HG03064 (cell line): ENCODE data around the gene SLC18A3.

ENCODE experiments used
- ATAC-seq: cut with Tn5 transposase; IDR thresholded peaks from one replicate; pipeline ENCODE4 v1.9.1; 2021; ENCODE audit warnings: low read depth; ENCODE audit not compliant: unreplicated experiment

SLC18A3 gene

GRCh38 chr10:49595713-49596492 is 14.2 kb upstream of the SLC18A3 start:
- no peak for ATAC-seq

GRCh38 chr10:49596493-49596809 is 13.7 kb upstream of the SLC18A3 start:
- ATAC-seq, result no peak

GRCh38 chr10:49596836-49597235 is 13.3 kb upstream of the SLC18A3 start:
- no peak for ATAC-seq

GRCh38 chr10:49597426-49598163 is 12.5 kb upstream of the SLC18A3 start:
- no peak for ATAC-seq

GRCh38 chr10:49598164-49598856 is 11.8 kb upstream of the SLC18A3 start:
- ATAC-seq, result no peak

- ATAC-seq, result no peak
These were observed 11.1 kb upstream of the SLC18A3 start for GRCh38 chr10:49598986-49599385.

- ATAC-seq, result no peak
These were observed 10.6 kb upstream of the SLC18A3 start for GRCh38 chr10:49599546-49599945.

- ATAC-seq, result no peak
These were observed 10.1 kb upstream of the SLC18A3 start for GRCh38 chr10:49600046-49600445.

GRCh38 chr10:49600781-49601400 is 9.2 kb upstream of the SLC18A3 start:
- ATAC-seq, result no peak

GRCh38 chr10:49601857-49602256 is 8.3 kb upstream of the SLC18A3 start:
- ATAC-seq, result no peak

GRCh38 chr10:49602380-49603023 is 7.6 kb upstream of the SLC18A3 start:
- no peak for ATAC-seq

- ATAC-seq, result no peak
These were observed 4.7 kb upstream of the SLC18A3 start for GRCh38 chr10:49605216-49605938.

- no peak for ATAC-seq
These were observed 4.1 kb upstream of the SLC18A3 start for GRCh38 chr10:49605939-49606509.

GRCh38 chr10:49606981-49607535 is 3.1 kb upstream of the SLC18A3 start:
- ATAC-seq, result no peak

- ATAC-seq, result no peak
These were observed 1.7 kb upstream of the SLC18A3 start for GRCh38 chr10:49608166-49609005.

GRCh38 chr10:49609006-49609282 is 1.2 kb upstream of the SLC18A3 start:
- ATAC-seq, result no peak

GRCh38 chr10:49609283-49610113 is 612 bp upstream of the SLC18A3 start:
- no peak for ATAC-seq
